B cell (primary cell): ENCODE data around the gene UBAP1L.

Experiments
- CTCF ChIP-seq: fragments of 200-600 bp; IDR thresholded peaks from one replicate; pipeline ENCODE4 v1.8.0; 2022; ENCODE audit warnings: antibody characterized with exemption, mild to moderate bottlenecking
- EZH2 ChIP-seq: IDR thresholded peaks from 2 replicates; pipeline ENCODE4 v1.6.1; 2012; ENCODE audit warnings: borderline replicate concordance, low read depth, mild to moderate bottlenecking, moderate library complexity, low read length; ENCODE audit not compliant: insufficient read depth, poor library complexity, severe bottlenecking

- TF ChIP-seq CTCF (no peak), EZH2 (no peak)
Measured at GRCh38 chr15:65147902-65148301, 32.9 kb upstream of the UBAP1L start.
